Stimulated activated CD8-positive, alpha-beta memory T cell treated with anti-CD3 and anti-CD28 coated beads, Interleukin-4, amount 100 ng/mL, for 48 hours (primary cell): ENCODE data around the gene FSCN2.

Experiments used
- DNase-seq: peaks from one replicate; pipeline ENCODE4 v3.0.0-alpha.2; 2020

The FSCN2 gene

GRCh38 chr17:81542431-81543338 is 14.5 kb downstream of the FSCN2 start:
- DNase-seq: no peak

- DNase-seq: no peak
These were observed 15.1 kb downstream of the FSCN2 start for GRCh38 chr17:81543339-81543675.

GRCh38 chr17:81543756-81544155 is 15.6 kb downstream of the FSCN2 start:
- DNase-seq: no peak

GRCh38 chr17:81544281-81544974 is 16.3 kb downstream of the FSCN2 start:
- no peak for DNase-seq

- no peak for DNase-seq
These were observed 17.2 kb downstream of the FSCN2 start for GRCh38 chr17:81545160-81545949.

DNA sequence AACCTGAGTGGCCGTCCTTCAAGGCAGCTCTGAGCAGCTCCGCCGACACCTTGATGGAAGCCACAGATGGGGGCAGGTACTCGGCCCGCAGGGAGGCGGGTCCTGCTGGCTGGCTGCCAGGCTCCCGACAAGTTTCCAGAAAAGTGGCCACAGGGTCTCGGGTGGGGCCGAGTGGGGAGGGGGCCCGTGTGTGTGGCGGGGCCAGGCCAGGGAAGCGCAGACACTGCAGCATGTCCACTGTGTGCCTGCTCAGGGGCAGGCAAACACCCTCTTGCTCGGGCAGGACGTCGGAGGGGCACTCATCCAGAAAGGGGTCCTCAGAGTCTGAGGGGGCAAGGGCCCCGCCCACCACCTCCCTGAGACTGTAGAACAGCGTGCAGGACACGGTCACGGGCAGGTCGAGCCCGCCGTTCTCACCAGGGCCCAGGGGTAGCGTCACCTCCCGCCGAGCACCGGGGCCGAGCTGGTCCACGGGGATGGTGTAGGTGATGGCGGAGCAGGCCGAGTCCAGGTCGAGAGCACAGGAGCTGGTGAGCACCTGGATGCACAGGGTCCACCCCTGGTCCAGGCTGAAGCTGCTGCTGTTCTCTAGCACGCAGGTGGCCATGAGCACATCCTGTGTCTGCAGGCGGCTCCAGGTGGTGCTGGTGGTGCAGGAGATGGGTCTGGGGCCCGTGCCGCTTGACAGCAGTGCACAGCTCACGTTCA is 18.9 kb downstream of the FSCN2 start:
- no peak for DNase-seq

DNA sequence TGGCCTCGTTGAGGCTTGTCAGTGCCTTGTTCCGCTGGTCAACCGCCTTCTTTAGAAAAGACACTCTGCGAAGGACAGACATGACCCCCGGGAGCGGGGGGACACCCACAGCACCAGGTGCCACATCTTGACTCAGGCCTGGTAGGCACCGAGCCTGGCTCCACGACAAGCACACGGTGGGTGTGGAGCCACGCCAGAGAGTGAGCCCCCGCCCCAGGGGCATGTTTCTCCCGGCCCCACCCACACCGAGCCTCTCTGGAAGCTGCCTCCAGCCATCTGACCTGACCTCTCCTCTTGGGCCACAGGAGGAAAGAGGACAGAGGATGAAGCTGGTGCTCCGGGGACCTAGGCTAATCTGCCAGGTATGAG is 19.4 kb downstream of the FSCN2 start:
- DNase-seq: no peak

- DNase-seq: no peak
These were observed 20.9 kb downstream of the FSCN2 start for GRCh38 chr17:81549031-81549557.

DNA sequence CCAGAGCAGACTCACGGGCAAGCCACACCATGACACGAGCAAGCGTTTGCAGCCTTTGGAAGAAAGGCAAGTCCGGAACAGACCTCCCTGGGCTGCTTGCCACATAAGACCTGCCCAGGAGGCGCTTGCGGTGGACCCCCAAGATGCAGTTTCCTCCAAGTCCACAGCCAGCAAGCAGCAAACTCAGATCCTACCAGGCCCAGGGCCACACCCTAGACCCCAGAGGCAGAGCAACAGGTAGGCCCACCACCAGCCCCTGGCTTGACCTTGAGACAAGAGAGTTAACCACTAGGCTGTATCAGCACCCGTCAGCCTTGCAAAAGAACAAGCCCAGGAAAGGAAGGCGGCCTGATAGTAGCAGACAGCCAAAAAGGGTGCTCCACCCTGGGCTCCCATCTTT is 21.6 kb downstream of the FSCN2 start:
- DNase-seq: no peak

- DNase-seq: no peak
These were observed 22.1 kb downstream of the FSCN2 start for GRCh38 chr17:81550285-81550684.

GRCh38 chr17:81550830-81551457 is 22.8 kb downstream of the FSCN2 start:
- no peak for DNase-seq

GRCh38 chr17:81551458-81552243 is 23.5 kb downstream of the FSCN2 start:
- DNase-seq: peak; percentile 45

DNA sequence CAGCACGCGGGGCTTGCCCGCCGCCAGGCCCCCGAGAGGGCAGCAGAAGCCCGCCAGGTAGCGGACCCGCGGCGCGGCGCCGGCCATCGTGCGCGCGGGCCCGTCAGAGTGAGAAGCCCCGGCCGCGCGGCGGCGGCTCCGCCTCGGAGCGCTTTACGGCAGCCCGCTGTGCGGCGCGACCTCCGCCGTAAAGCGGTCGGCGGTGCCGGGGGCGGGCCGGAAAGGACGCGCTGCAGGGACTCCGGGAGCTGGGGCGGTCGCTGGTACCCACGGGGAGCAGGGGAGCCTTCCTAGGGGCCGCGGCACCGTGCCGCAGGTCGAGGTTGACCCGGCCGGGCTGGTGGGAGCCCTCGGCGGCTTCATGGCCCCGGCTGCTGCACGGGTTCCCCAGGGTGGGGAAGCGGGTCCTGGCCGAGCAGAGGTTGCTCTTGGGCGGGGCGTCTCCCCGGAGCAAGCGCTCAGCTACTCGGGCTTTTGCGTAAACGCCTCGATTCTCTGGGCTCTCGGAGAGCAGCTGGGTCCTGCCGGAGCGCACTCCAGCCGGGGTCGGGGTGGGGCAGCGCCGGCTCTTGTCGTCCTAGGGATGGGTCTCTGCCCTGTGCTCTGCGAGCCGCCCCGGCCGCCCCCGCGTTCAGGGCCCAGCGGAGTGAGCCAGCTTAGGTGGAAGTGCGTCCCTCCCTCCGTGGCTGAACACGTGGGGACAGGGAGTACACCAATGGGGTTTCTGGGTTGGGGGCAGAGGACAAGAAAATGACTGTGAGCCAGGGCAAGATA is 24.3 kb downstream of the FSCN2 start, which contains the start of gene FAAP100:
Gene FAAP100 (minus strand): TSS at position 110 of the 774 bp plus-strand sequence. CDS start 23 bp downstream, at position 87.
- peak; percentile 85 for DNase-seq

DNA sequence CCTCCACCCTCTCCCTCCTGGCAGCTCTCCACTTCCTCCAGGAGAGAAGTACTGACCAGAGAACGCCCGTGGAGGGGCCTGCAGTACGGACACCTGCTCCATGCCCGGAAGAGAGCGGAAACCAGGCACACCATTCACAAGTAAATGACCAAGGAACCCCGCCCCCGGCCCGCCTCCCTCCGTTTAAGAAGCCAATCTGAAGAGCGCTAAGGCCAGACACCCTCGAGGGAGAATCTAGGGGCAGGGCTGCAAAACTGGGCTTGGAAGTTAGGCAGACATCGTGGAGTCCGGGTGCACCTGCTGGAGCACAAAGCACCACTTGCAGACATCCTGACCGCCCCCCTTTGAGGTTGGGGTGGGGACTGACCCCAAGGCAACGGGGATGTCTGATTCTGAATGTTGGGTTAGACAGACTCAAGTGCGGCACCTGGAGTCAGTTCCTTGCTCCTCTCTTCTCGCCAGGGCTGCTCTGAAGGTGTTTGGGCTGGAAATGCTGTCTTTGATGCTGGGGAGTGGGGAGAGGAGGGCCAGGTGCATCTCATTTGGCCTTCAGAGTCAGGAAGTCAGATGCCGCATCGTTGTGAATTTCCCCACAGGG is 24.9 kb downstream of the FSCN2 start:
- peak; percentile 87 for DNase-seq

DNA sequence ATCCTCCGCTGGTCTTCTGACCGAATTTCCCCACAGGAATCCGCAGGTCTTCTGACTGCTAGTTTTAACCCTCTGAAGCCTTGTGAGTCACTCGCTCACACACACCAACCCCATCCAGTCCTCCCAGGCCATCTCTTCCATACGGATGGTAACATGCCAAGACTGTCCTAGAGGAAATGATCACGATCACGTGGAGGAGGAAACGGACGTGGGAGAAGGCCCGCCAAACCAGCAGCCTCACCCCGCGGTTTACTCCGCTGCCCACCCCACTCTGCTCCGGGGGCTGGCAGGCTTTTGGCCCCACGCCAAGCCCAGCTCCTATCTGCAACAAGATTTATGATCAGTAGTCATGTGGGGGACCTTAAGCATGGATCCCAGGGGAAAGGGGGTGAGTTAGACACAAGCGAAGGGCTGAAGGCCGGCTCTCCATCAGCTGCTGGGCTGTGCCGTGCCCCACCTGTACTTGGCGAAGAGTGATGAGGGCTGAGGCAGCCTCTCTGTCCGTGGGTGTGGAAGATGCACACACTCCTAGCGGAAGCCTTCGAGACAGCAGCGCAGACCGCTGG is 25.5 kb downstream of the FSCN2 start:
- peak; percentile 43 for DNase-seq

- DNase-seq: no peak
These were observed 28.1 kb downstream of the FSCN2 start for GRCh38 chr17:81556175-81556691.

DNA sequence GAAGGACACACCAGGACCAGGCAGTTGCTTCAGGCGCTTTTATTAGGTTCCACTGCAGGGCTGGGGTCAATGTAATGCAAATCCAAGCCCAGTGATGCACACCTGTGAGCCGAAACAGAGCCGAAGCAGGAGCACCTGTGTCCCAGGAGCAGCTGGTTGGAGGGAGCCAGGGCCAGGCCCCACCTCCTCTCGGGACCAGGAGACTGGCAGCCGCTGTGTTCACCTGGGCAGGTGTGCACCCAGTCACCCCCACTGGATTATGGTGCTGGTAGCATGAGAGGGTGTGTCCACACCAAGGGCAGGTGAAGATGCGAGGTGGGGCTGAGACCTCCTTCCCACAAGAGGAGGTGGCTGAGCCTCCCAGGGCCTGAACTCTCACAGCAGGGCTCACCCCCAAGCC is 28.7 kb downstream of the FSCN2 start:
- no peak for DNase-seq

DNA sequence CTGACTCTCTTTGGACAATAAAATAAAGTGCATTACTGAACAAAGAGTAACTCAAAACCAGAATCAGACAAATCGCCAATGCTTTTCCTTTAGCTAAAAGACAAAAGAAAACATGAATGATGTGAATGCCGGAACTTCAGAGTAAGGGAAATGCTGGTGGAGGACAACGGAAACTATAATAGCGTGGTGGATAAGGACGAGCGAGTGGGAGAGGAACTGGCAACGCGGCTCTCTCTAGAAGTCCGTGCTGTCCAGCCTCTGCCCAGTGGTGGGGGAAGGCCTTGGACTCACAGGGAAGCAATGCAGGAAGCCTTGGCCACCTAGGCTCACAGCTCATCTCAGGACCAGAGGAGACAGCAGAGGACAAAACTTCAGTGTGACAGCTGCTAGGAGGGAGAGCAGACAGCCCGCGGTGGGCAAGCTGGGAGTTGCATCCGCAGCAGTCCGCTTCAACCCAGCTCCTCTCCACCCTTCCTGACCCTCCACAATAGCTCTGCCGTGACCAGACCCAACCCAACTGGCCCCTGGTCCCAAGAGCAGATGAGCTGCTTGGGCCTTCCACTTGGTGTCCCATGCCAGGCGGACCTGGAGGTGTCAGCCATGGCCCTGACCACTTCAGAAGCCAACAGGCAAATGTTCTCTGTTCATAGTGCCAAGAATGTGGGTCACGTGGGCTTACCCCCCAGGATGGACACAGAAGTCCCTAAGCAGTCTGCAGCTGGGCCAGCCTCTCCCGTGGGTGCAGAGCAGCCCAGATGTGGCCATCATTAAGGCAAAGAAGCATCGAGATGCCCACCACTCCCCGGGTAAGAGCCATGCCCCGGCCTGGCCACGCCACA is 29.3 kb downstream of the FSCN2 start:
- no peak for DNase-seq
